Fibroblast of villous mesenchyme (primary cell): ENCODE results near the gene SOAT2. TPM values are rescaled to one million over a fixed set of nuclear protein-coding genes. Genes with fewer than 3 reads are reported as not detected.

ENCODE experiments used
- DNase-seq: peaks from one replicate; pipeline ENCODE4 v3.0.0-alpha.2; 2010; ENCODE audit warnings: low read depth
- H3K4me3 ChIP-seq: 2 replicates; pipeline ENCODE4 v1.5.1; 2011; ENCODE audit warnings: low read depth, mild to moderate bottlenecking, low read length
- CTCF ChIP-seq: IDR thresholded peaks from 2 replicates; pipeline ENCODE4 v1.5.1; 2012; ENCODE audit warnings: low read depth, mild to moderate bottlenecking, low read length; ENCODE audit not compliant: insufficient read depth
- total RNA-seq: library from RNA; depleted of rRNA; stranded (reverse); fragments of >200 nt; gene quantifications from 2 replicates; pipeline ENCODE4 v1.2.3, GENCODE V29; 2012

The SOAT2 gene
- total RNA-seq, 1 donor = not detected

GRCh38 chr12:53133722-53134121, 30.4 kb downstream of the SOAT2 start:
- no peak overlapping the region for H3K4me3 ChIP-seq
- no peak for DNase-seq
- no peak for TF ChIP-seq CTCF

DNA sequence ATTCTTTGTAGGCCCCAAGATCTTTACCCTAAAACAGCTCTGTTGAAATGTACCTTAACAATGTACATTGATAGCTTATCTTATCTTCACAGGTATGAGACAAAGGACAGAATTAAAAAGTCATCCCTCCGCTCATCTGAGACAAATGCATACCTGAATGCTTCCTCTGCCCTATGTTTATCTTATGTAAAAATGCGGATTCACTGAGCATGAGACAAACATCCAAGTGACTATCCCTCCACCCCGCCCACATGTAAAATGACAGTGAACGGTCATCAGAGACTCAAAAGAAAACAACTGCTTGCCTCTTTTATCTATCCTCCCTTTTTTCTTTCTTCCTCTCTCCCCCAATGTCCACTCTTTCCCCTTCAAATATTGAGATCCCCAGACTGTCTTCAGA, 40.1 kb downstream of the SOAT2 start:
- no peak for DNase-seq
- no peak overlapping the region for H3K4me3 ChIP-seq
- no peak for TF ChIP-seq CTCF

- H3K4me3 ChIP-seq = no peak overlapping the region
- no peak for TF ChIP-seq CTCF
- DNase-seq = peak; percentile 89
These were observed 42.3 kb downstream of the SOAT2 start for GRCh38 chr12:53145383-53146260.

DNA sequence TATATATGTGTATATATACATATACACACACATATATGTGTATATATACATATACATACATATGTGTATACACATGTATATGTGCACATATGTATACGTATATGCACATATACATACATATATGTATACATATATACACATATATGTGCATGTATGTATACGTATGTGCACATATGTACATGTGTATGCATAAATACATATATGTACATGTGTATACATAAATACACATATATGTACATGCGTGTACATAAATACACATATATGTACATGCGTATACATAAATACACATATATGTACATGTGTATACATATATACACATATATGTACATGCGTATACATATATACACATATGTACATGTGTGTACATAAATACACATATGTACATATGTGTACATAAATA, 43.9 kb downstream of the SOAT2 start:
- no peak overlapping the region for H3K4me3 ChIP-seq
- no peak for TF ChIP-seq CTCF
- no peak for DNase-seq

DNA sequence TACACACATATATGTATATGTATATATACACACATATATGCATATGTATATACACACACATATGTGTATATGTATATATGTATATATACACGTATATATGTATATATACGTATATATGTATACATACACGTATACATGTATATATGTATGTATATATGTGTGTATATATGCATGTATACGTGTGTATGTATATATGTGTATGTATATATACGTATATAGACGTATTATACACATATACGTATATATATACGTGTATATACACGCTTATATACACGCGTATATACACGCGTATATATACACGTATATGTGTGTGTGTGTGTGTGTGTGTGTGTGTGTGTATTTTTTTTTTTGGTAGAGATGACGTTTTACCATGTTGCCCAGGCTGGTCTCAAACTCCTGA, 44.4 kb downstream of the SOAT2 start:
- no peak for DNase-seq
- no peak for TF ChIP-seq CTCF
- H3K4me3 ChIP-seq = no peak overlapping the region

GRCh38 chr12:53151039-53151438, 47.8 kb downstream of the SOAT2 start:
- H3K4me3 ChIP-seq = no peak overlapping the region
- DNase-seq = no peak
- TF ChIP-seq CTCF = no peak

- no peak for DNase-seq
- no peak overlapping the region for H3K4me3 ChIP-seq
- TF ChIP-seq CTCF = no peak
These were observed 49.1 kb downstream of the SOAT2 start for GRCh38 chr12:53152390-53152789.
